ENCODE results near the gene RMRP.

The RMRP gene

GRCh38 chr9:35657546-35658136 lies at the start of gene RMRP:
RMRP (minus strand) TSS chr9:35658019.
- DNase-seq = peak; percentile 100

GRCh38 chr9:35706951-35707350 lies 49.1 kb upstream of the RMRP start:
- DNase-seq = no peak

GRCh38 chr9:35705836-35706430 lies 48.1 kb upstream of the RMRP start:
- DNase-seq = no peak

GRCh38 chr9:35705372-35705771 lies 47.6 kb upstream of the RMRP start:
- no peak for DNase-seq

GRCh38 chr9:35703906-35704672 lies 46.3 kb upstream of the RMRP start:
- DNase-seq = no peak

GRCh38 chr9:35702696-35703095 lies 44.9 kb upstream of the RMRP start:
- no peak for DNase-seq

- DNase-seq = no peak
Measured at GRCh38 chr9:35700942-35701341, 43.1 kb upstream of the RMRP start.

GRCh38 chr9:35700031-35700430 lies 42.2 kb upstream of the RMRP start:
- no peak for DNase-seq

GRCh38 chr9:35698231-35698630 lies 40.4 kb upstream of the RMRP start:
- DNase-seq = no peak

GRCh38 chr9:35697486-35697885 lies 39.7 kb upstream of the RMRP start:
- no peak for DNase-seq

GRCh38 chr9:35696520-35697215 lies 38.8 kb upstream of the RMRP start:
- peak; percentile 32 for DNase-seq

- DNase-seq = no peak
Measured at GRCh38 chr9:35695943-35696401, 38.2 kb upstream of the RMRP start.

- peak; percentile 26 for DNase-seq
Measured at GRCh38 chr9:35691757-35692301, 34.0 kb upstream of the RMRP start.

- DNase-seq = no peak
Measured at GRCh38 chr9:35691334-35691650, 33.5 kb upstream of the RMRP start.

- DNase-seq = peak; percentile 92
Measured at GRCh38 chr9:35690614-35691333, 33.0 kb upstream of the RMRP start.

GRCh38 chr9:35690294-35690613 lies 32.4 kb upstream of the RMRP start:
- no peak for DNase-seq

GRCh38 chr9:35689542-35690293 lies 31.9 kb upstream of the RMRP start, which contains the start of gene TPM2:
TPM2 (minus strand) TSS chr9:35689925; CDS start chr9:35689817, 108 bp downstream.
- DNase-seq = peak; percentile 95

GRCh38 chr9:35688558-35689541 lies 31.0 kb upstream of the RMRP start:
- DNase-seq = peak; percentile 91

- DNase-seq = no peak
Measured at GRCh38 chr9:35687972-35688557, 30.2 kb upstream of the RMRP start.

GRCh38 chr9:35687306-35687705 lies 29.5 kb upstream of the RMRP start:
- DNase-seq = no peak
